Measurements from ENCODE around the gene CREB3L1. TPM values are rescaled to one million over a fixed set of nuclear protein-coding genes. Genes with fewer than 3 reads are reported as not detected.
"Not testable (repeated sequence)": the region's sequence is repeated elsewhere in the genome, so short reads cannot be mapped to it uniquely, and the experiment has no call there.

CREB3L1 gene
- total RNA-seq, 2 donors from 2014 or later, result 0.14 to 0.61 TPM

DNA sequence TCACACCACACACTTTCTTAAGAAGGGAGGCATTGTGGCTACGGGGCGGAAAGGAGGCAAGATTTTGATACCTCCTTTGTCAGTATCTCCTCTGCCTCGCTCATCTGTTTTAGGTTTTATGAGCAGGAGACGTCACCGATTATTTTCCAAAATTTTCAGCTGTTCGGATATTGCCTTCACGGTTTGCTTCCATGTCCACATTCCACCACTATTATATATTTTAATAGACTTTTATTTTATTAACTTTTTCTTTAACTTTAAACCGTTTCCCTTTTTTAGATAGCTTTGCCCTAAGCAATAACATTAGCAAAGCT, 33.7 kb upstream of the CREB3L1 start:
- Mint-ChIP-seq H3K27ac (peak overlapping the region; percentile 86 to 94), H3K36me3 (no peaks in the 10 kb centered on the region), H3K9me3 (no peaks in the 10 kb centered on the region)
- DNase-seq (ENCODE audit: low spot score in 2 of 2) (no peak), ATAC-seq (no peak)

GRCh38 chr11:46246521-46246920, 30.9 kb upstream of the CREB3L1 start:
- ATAC-seq, result no peak

DNA sequence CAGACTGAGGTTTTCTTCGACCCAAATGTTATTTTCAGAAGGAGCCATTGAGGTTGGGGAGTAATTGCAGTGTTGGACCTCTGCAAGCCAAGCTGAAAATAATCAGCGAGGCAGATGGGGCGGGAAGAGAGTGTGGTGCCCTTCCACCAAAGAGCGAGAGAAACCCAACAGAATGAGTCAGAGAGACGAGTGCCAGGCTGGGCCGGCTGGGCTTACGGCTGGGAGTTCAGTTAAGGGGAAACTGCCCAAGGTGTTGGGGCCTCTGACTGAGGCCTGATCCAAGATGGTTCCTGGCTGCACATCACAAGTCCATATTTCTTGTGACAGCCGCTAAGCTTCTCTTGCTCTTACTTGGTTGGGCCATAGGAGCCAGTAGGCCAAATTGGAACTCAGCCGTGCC, 30.4 kb upstream of the CREB3L1 start:
- ATAC-seq (no peak), DNase-seq (ENCODE audit: low spot score in 2 of 2) (no peak)
- Mint-ChIP-seq H3K27ac (no peak overlapping the region), H3K36me3 (no peaks in the 10 kb centered on the region), H3K9me3 (no peaks in the 10 kb centered on the region)

More at GRCh38 chr11:46246521-46246920, 30.9 kb upstream of the CREB3L1 start:
- H3K27ac Mint-ChIP-seq, result no peak overlapping the region
- no peaks in the 10 kb centered on the region for H3K9me3 Mint-ChIP-seq
- no peak for DNase-seq (ENCODE audit: low spot score in 2 of 2)
- H3K36me3 Mint-ChIP-seq, result no peaks in the 10 kb centered on the region

DNA sequence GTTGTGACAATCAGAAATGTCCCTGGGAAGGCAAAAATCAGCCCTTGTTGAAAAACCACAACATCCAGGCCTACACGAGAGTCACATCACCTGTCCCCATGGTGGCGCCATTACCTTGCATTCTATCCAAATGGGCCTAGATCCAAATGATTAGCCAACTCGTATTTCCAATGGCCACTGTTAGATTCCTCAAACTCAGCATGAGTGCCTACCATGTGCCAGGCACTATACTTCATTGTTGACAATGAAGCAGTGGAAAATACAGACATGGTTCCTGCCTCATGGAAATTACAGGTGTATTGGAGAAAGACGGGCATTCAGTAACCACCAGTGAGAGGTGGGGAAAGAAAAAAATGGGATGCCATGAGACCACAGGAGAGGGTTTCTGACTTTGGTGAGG, 29.8 kb upstream of the CREB3L1 start:
- DNase-seq (ENCODE audit: low spot score in 2 of 2) (peak in 1 of 2 donors; percentile 31), ATAC-seq (no peak)
- Mint-ChIP-seq H3K27ac (no peak overlapping the region), H3K36me3 (no peaks in the 10 kb centered on the region), H3K9me3 (no peaks in the 10 kb centered on the region)

GRCh38 chr11:46248289-46249102, 29.0 kb upstream of the CREB3L1 start:
- no peaks in the 10 kb centered on the region for H3K36me3 Mint-ChIP-seq
- H3K9me3 Mint-ChIP-seq, result no peaks in the 10 kb centered on the region
- DNase-seq (ENCODE audit: low spot score in 2 of 2) (no peak), ATAC-seq (peak; percentile 63 to 79)
- peak overlapping the region; percentile 24 to 57 for H3K27ac Mint-ChIP-seq

DNA sequence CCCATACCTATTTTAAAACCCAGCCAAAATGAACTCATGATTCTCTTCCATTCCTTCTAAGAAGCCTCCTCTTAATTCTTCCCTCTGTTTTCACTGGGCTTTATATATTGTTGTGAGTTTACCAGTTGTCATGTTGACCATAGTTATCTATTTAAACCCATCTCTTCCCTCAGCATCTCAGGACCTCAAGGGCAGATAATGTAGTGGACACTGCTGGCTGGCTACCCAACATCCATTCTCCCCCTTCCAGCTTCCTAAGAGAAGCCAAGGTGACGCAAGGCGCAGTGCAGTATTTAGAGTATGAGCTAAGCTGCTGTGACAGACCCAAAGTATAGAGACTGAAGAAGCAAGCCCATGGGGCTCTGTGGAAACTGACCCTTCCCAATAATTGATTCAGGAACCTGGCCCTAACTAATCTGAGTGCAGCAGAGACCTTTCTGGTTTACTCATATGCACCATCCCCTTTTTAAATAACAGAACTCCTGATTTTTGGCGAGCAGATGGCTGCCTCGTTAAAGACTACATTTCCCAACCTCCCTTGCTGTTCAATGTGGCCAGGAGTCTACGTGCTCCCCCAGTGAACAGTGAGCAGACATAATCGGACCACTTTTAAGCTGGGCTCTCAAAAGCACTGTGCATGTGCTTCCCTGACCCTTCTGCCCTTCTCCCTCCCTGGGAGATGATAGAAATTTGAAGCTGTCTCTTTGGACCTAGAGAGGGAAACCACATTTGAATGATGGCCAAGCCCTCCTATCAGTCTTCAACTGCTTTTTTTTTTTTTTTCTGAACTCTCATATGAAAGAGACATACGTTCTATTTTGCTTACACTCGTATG, 28.1 kb upstream of the CREB3L1 start:
- H3K27ac Mint-ChIP-seq, result peak overlapping the region; percentile 24 to 57
- no peaks in the 10 kb centered on the region for H3K36me3 Mint-ChIP-seq
- no peak for ATAC-seq
- H3K9me3 Mint-ChIP-seq, result no peaks in the 10 kb centered on the region
- no peak for DNase-seq (ENCODE audit: low spot score in 2 of 2)

DNA sequence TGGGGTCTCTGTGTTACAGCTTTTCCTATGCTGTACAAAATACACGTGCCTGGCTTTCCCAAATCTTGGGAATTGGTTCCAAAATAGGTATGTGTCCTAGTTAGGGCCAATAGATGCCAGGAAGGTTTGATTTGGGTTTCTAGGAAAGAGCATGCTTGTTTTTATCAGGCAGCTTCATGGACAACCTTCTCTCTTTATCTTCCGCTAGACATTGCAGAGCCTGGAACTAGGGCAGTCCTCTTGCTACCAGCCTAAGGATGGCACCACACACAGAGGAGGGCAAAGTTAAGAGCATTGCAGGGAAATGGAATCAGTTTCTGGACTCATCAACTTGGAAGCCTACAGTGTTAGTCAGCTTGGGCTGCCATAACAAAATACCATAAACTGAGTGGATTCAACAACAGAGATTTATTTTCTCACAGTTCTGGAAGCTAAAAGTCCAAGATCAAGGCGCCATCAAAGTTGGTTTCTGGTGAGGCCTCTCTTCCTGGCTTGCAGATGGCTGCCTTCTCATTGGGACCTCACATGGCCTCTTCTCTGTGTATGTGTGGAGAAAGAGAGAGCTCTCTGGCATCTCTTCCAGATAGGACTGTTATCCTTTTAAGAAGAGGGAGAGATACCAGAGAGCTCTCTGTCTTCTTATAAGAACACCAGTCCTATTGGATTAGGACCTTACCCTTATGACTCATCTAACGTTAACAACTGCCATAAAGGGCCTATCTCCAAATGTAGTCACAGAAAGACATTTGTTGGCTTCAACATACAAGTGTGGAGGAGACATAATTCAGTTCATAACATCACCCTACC, 27.3 kb upstream of the CREB3L1 start:
- Mint-ChIP-seq H3K27ac (peak overlapping the region in 1 of 2 donors; percentile 0), H3K9me3 (no peaks in the 10 kb centered on the region), H3K36me3 (no peaks in the 10 kb centered on the region)
- ATAC-seq (no peak), DNase-seq (ENCODE audit: low spot score in 2 of 2) (no peak)

DNA sequence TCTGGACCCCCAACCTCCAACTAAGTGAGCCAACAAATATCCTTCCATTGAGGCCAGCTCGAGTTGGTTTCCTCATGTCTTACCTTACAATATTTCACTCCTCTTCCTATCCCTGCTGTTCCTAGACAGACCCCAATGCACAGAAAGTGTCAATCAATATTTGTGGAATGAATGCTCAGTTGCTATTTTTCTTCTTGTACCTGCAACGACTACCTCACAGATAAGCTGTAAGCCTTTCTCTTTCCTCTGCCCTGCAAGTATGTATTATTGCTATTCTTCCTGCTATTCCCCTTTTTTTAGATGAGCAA, 26.8 kb upstream of the CREB3L1 start:
- DNase-seq (ENCODE audit: low spot score in 2 of 2), result no peak
- H3K27ac Mint-ChIP-seq, result peak overlapping the region in 1 of 2 donors; percentile 0
- no peaks in the 10 kb centered on the region for H3K9me3 Mint-ChIP-seq
- no peak for ATAC-seq
- no peaks in the 10 kb centered on the region for H3K36me3 Mint-ChIP-seq

- peak overlapping the region in 1 of 2 donors; percentile 0 for H3K27ac Mint-ChIP-seq
Measured at GRCh38 chr11:46251954-46252353, 25.5 kb upstream of the CREB3L1 start.

DNA sequence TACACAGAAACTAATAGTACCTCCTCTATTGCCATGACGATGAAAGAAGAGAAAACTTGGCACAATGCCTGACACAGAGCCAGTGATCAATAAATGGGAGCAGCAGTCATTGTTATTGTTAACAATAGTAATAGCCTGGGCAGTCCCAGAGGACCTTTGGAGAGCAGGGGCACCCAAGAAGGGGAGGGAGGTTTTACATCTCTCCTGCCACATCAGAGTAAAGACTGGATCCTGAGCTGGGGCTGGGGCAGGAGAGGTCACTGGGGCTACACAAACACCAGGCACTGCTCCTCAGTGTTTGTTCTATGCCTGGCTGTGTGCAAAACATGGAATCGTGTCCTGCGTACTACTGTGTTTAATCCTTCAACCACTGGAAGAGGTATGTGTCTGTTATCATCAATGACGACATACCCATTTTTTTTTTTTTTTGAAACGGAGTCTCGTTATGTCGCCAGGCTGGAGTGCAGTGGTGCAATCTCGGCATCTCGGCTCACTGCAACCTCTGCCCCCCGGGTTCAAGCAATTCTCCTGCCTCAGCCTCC, 25.0 kb upstream of the CREB3L1 start:
- Mint-ChIP-seq H3K27ac (peak overlapping the region in 1 of 2 donors; percentile 0), H3K36me3 (no peaks in the 10 kb centered on the region), H3K9me3 (no peaks in the 10 kb centered on the region)
- DNase-seq (ENCODE audit: low spot score in 2 of 2) (no peak), ATAC-seq (no peak)

More at GRCh38 chr11:46251954-46252353, 25.5 kb upstream of the CREB3L1 start:
- no peaks in the 10 kb centered on the region for H3K36me3 Mint-ChIP-seq
- DNase-seq (ENCODE audit: low spot score in 2 of 2), result no peak
- no peak for ATAC-seq
- H3K9me3 Mint-ChIP-seq, result no peaks in the 10 kb centered on the region

- Mint-ChIP-seq H3K9me3 (no peaks in the 10 kb centered on the region), H3K27ac (no peak overlapping the region), H3K36me3 (no peaks in the 10 kb centered on the region)
- ATAC-seq (no peak), DNase-seq (ENCODE audit: low spot score in 2 of 2) (no peak)
Measured at GRCh38 chr11:46253258-46254132, 24.0 kb upstream of the CREB3L1 start.

DNA sequence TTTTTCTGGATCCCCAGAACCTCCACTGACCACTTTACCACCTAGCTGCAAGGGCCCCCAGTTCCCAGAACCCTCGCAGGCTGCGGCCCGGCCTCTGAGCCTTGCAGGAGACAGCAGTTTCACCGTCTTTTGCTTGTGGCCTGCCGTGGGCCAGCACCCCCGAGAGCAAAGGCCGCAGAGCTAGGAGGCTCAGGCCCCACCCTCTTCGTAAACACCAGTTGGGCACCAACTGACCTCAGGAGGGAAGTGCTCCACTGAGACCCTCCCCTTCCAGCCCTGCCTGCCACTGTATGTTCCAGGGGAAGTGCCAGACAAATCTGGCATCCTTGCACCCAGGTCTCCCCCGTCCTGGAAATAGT, 23.4 kb upstream of the CREB3L1 start:
- ATAC-seq, result no peak
- Mint-ChIP-seq H3K36me3 (no peaks in the 10 kb centered on the region), H3K27ac (no peak overlapping the region), H3K9me3 (no peaks in the 10 kb centered on the region)
- no peak for DNase-seq (ENCODE audit: low spot score in 2 of 2)

- Mint-ChIP-seq H3K9me3 (no peaks in the 10 kb centered on the region), H3K36me3 (no peaks in the 10 kb centered on the region), H3K27ac (no peak overlapping the region)
- no peak for ATAC-seq
- no peak for DNase-seq (ENCODE audit: low spot score in 2 of 2)
Measured at GRCh38 chr11:46256540-46257001, 20.9 kb upstream of the CREB3L1 start.

DNA sequence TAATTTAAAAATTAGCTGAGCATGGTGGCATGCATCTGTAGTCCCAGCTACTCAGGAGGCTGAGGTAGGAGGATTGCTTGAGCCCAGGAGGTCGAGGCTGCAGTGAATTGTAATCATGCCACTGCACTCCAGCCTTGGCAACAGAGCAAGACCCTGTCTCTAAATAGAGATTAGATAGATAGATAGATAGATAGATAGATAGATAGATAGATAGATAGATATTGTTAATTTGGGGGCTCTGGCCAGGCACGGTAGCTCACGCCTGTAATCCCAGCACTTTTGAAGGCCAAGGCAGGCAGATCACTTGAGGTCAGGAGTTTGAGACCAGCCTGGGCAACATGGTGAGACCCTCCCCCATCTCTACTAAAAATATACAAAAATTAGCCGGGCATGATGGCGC, 18.1 kb upstream of the CREB3L1 start:
- H3K9me3 Mint-ChIP-seq; H3K27ac Mint-ChIP-seq; H3K36me3 Mint-ChIP-seq; ATAC-seq; DNase-seq (ENCODE audit: low spot score in 2 of 2): not testable (repeated sequence)

- Mint-ChIP-seq H3K9me3 (no peaks in the 10 kb centered on the region), H3K36me3 (no peaks in the 10 kb centered on the region), H3K27ac (no peak overlapping the region)
- DNase-seq (ENCODE audit: low spot score in 2 of 2) (no peak), ATAC-seq (no peak)
Measured at GRCh38 chr11:46259971-46260560, 17.4 kb upstream of the CREB3L1 start.

DNA sequence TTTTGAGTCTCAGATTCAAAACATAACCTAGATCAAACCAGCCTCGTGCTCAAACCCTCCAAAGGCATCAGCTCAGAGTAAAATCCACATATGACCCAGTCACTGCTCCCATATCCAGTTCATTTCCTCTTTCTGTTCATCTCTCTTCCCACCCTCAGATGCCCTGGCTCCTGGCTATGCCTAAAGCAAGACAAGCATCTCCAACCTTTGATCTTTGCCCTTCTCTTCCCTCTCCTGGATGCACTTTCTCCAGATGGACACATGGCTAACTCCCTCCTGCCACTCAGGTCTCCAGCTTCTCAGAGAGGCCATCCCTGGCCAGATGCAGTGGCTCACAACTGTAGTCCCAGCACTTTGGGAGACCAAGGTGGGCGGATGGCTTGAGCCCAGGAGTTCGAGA, 14.3 kb upstream of the CREB3L1 start:
- ATAC-seq, result no peak

More for the DNA sequence above, 14.3 kb upstream of the CREB3L1 start:
- no peaks in the 10 kb centered on the region for H3K36me3 Mint-ChIP-seq
- DNase-seq (ENCODE audit: low spot score in 2 of 2), result no peak
- H3K27ac Mint-ChIP-seq, result no peak overlapping the region
- H3K9me3 Mint-ChIP-seq, result no peaks in the 10 kb centered on the region

Measured in activated naive CD4-positive, alpha-beta T cell treated with anti-CD3 and anti-CD28 coated beads, Interleukin-2, amount 50 U/mL, for 72 hours (primary cell).